Muscle of arm (tissue), 12 donors: ENCODE measurements around the gene OR52E8. TPM values are rescaled to one million over a fixed set of nuclear protein-coding genes. Genes with fewer than 3 reads are reported as not detected.

Experiments
- DNase-seq: peaks from one replicate; pipeline ENCODE4 v3.0.0-alpha.2; 2013
- polyA plus RNA-seq, 12 donors: library from polyadenylated mRNA; unstranded; fragments of 120-200 nt; gene quantifications; one replicate each; pipeline ENCODE4 v1.2.1, GENCODE V29; 2013; ENCODE audit not compliant: insufficient read length in 12 of 12

Gene OR52E8
- polyA plus RNA-seq, 12 donors = not detected

- peak; percentile 70 for DNase-seq
Measured at GRCh38 chr11:5808500-5809121, 48.9 kb downstream of the OR52E8 start, which contains the start of gene OR52N2. Gene OR52N2 (plus strand): TSS chr11:5808924. CDS start chr11:5820336, 11,412 bp downstream.

DNA sequence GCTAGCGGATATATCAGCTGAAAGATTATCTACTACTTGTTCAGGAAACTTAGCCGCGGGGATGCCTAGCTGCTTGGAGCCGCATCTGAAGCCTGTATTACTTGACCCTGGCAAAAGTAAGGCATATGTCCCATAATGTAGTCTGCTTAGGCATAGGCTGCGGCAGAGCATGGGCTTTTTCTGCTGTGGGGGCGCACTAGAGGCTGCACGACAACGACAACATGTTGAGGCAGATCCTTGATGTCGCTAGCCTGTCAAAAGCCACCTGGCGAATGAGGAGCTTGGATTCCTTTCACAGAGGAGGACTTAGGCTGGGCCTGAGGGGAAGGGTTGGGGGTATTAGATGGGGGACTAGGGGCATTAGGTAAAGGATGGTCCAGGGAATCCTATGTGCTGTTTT, 49.9 kb downstream of the OR52E8 start:
- no peak for DNase-seq

Other genes starting within 250 kb of the OR52E8 start
- gene TRIM34, start 232.7 kb downstream of the OR52E8 start, polyA plus RNA-seq = 1 to 10 TPM in 10 of 12 donors, not detected in 2; 2.9 to 9.6 (median 4.4) TPM
- gene TRIM5, start 172.6 kb downstream of the OR52E8 start, polyA plus RNA-seq = 10 to 100 TPM in 11 of 12 donors, not detected in 1; 10.8 to 23.6 (median 14.5) TPM
- gene TRIM22, start 167.9 kb downstream of the OR52E8 start, polyA plus RNA-seq = 10 to 100 TPM in 4 of 12 donors, 1 to 10 TPM in 7, not detected in 1; 4.5 to 17.5 (median 9.6) TPM
- not detected for gene OR56B1, start 121.2 kb downstream of the OR52E8 start, polyA plus RNA-seq
- not detected for gene OR52N4, start 103.4 kb downstream of the OR52E8 start, polyA plus RNA-seq
- not detected for gene OR52N5, start 74.3 kb downstream of the OR52E8 start, polyA plus RNA-seq
- gene OR52N1, start 66.4 kb downstream of the OR52E8 start, polyA plus RNA-seq = not detected
- gene OR52N2, start 48.8 kb downstream of the OR52E8 start, polyA plus RNA-seq = not detected
- gene OR52E6, start 15.8 kb downstream of the OR52E8 start, polyA plus RNA-seq = not detected
- under 1 TPM in 1 of 12 donors, not detected in 11; 0.05 TPM for gene OR52E4, start 22.9 kb upstream of the OR52E8 start, polyA plus RNA-seq
- gene OR52E5, start 35.5 kb upstream of the OR52E8 start, polyA plus RNA-seq = not detected
- gene OR56A3, start 84.6 kb upstream of the OR52E8 start, polyA plus RNA-seq = not detected
- gene OR56A5, start 110.8 kb upstream of the OR52E8 start, polyA plus RNA-seq = not detected
- not detected for gene OR52L1, start 129.3 kb upstream of the OR52E8 start, polyA plus RNA-seq
- gene OR56A4, start 149.3 kb upstream of the OR52E8 start, polyA plus RNA-seq = under 1 TPM in 2 of 12 donors, not detected in 10; 0.08 TPM
- not detected for gene OR56A1, start 173.1 kb upstream of the OR52E8 start, polyA plus RNA-seq
- gene OR56B4, start 250.0 kb upstream of the OR52E8 start, polyA plus RNA-seq = not detected